ENCODE results near the gene NCKAP1.
A peak's percentile ranks its signal among the peaks of the same experiment; 100 is the strongest.
"Not testable (repeated sequence)": the region's sequence is repeated elsewhere in the genome, so short reads cannot be mapped to it uniquely, and the experiment has no call there.

Gene NCKAP1

GRCh38 chr2:183037553-183038340, 510 bp downstream of the NCKAP1 start:
- peak; percentile 46 for DNase-seq (ENCODE audit: low spot score)

- DNase-seq (ENCODE audit: low spot score): peak; percentile 73
Measured at GRCh38 chr2:183037074-183037552, 1.1 kb downstream of the NCKAP1 start.

- DNase-seq (ENCODE audit: low spot score): peak; percentile 49
Measured at GRCh38 chr2:183035954-183036669, 2.1 kb downstream of the NCKAP1 start.

GRCh38 chr2:183035298-183035953, 2.8 kb downstream of the NCKAP1 start:
- peak; percentile 69 for DNase-seq (ENCODE audit: low spot score)

GRCh38 chr2:183034806-183035205, 3.5 kb downstream of the NCKAP1 start:
- DNase-seq (ENCODE audit: low spot score): peak; percentile 36

GRCh38 chr2:183033951-183034350, 4.3 kb downstream of the NCKAP1 start:
- DNase-seq (ENCODE audit: low spot score): no peak

GRCh38 chr2:183031911-183032794, 6.1 kb downstream of the NCKAP1 start:
- no peak for DNase-seq (ENCODE audit: low spot score)

- no peak for DNase-seq (ENCODE audit: low spot score)
Measured at GRCh38 chr2:183029219-183029618, 9.0 kb downstream of the NCKAP1 start.

GRCh38 chr2:183028108-183028507, 10.1 kb downstream of the NCKAP1 start:
- no peak for DNase-seq (ENCODE audit: low spot score)

GRCh38 chr2:183027443-183027842, 10.8 kb downstream of the NCKAP1 start:
- no peak for DNase-seq (ENCODE audit: low spot score)

GRCh38 chr2:183026424-183026823, 11.8 kb downstream of the NCKAP1 start:
- no peak for DNase-seq (ENCODE audit: low spot score)

- DNase-seq (ENCODE audit: low spot score): no peak
Measured at GRCh38 chr2:183025993-183026392, 12.3 kb downstream of the NCKAP1 start.

GRCh38 chr2:183024339-183025095, 13.7 kb downstream of the NCKAP1 start:
- DNase-seq (ENCODE audit: low spot score): no peak

GRCh38 chr2:183022711-183023110, 15.5 kb downstream of the NCKAP1 start:
- no peak for DNase-seq (ENCODE audit: low spot score)

- no peak for DNase-seq (ENCODE audit: low spot score)
Measured at GRCh38 chr2:183021613-183022012, 16.6 kb downstream of the NCKAP1 start.

- DNase-seq (ENCODE audit: low spot score): no peak
Measured at GRCh38 chr2:183019718-183020442, 18.4 kb downstream of the NCKAP1 start.

- not testable (repeated sequence) for DNase-seq (ENCODE audit: low spot score)
Measured at GRCh38 chr2:183017845-183018244, 20.4 kb downstream of the NCKAP1 start.

- no peak for DNase-seq (ENCODE audit: low spot score)
Measured at GRCh38 chr2:183014005-183014404, 24.3 kb downstream of the NCKAP1 start.

- DNase-seq (ENCODE audit: low spot score): no peak
Measured at GRCh38 chr2:183011743-183012142, 26.5 kb downstream of the NCKAP1 start.

GRCh38 chr2:183010112-183010511, 28.1 kb downstream of the NCKAP1 start:
- peak; percentile 50 for DNase-seq (ENCODE audit: low spot score)

Data from RKO (cell line).